Motor neuron (in vitro differentiated cells): ENCODE results near the gene TNNT1. TPM values are rescaled to one million over a fixed set of nuclear protein-coding genes. Genes with fewer than 3 reads are reported as not detected.

Source experiments
- ATAC-seq, 8 experiments: fragments of 200-7000 bp; cut with Tn5 transposase; replicated peaks in 6 of 8; 2 replicates each; pipeline ENCODE4 v1.8.0; 2021; ENCODE audit warnings: mild to moderate bottlenecking in 8 of 8, moderate library complexity in 8 of 8
- H3K27ac ChIP-seq, 2 donors: fragments of 250-450 bp; sonication (Bioruptor Pico); 2 replicates each; pipeline ENCODE4 v1.9.0; 2021; ENCODE audit warnings: antibody characterized with exemption in 2 of 2, mild to moderate bottlenecking in 2 of 2, moderate library complexity in 1 of 2
- H3K4me1 ChIP-seq, 2 donors: fragments of 250-450 bp; sonication (Bioruptor Pico); replicated peaks in 1 of 2; 2 replicates each; pipeline ENCODE4 v1.6.1; 2021; ENCODE audit warnings: antibody characterized with exemption in 2 of 2, mild to moderate bottlenecking in 2 of 2, moderate library complexity in 1 of 2
- H3K4me3 ChIP-seq, 5 donors: fragments of 250-450 bp; sonication (Bioruptor Pico); 2 replicates each; pipeline ENCODE4 v1.9.0; 2021; ENCODE audit warnings: antibody characterized with exemption in 5 of 5, mild to moderate bottlenecking in 5 of 5, moderate library complexity in 4 of 5
- WGBS, 10 experiments: fragments of 450-650 bp; shearing (Covaris generic); methylation state at CpG; one replicate each; pipeline ENCODE4 v1.0.0; 2022; 5-methylcytosine and 5-hydroxymethylcytosine counted together
- in situ Hi-C, 9 experiments: fragments of 400-800 bp; cut with MboI; loops; one replicate each; pipeline ENCODE4 v1.15.0; 2021; ENCODE audit warnings: low sequenced_read_pairs in 9 of 9, low pct_unique_long_range_greater_than_20kb in 2 of 9; ENCODE audit not compliant: unreplicated experiment in 9 of 9
- total RNA-seq, 8 experiments: library from RNA; unstranded; fragments of 300-600 nt; gene quantifications; 2 replicates each; pipeline versions ENCODE4 v1.2.3 to v1.2.4, GENCODE V29; 2022

TNNT1 gene
- total RNA-seq, 8 experiments from 2014 or later, result 1.2 to 36.8 (median 3.9) TPM

DNA sequence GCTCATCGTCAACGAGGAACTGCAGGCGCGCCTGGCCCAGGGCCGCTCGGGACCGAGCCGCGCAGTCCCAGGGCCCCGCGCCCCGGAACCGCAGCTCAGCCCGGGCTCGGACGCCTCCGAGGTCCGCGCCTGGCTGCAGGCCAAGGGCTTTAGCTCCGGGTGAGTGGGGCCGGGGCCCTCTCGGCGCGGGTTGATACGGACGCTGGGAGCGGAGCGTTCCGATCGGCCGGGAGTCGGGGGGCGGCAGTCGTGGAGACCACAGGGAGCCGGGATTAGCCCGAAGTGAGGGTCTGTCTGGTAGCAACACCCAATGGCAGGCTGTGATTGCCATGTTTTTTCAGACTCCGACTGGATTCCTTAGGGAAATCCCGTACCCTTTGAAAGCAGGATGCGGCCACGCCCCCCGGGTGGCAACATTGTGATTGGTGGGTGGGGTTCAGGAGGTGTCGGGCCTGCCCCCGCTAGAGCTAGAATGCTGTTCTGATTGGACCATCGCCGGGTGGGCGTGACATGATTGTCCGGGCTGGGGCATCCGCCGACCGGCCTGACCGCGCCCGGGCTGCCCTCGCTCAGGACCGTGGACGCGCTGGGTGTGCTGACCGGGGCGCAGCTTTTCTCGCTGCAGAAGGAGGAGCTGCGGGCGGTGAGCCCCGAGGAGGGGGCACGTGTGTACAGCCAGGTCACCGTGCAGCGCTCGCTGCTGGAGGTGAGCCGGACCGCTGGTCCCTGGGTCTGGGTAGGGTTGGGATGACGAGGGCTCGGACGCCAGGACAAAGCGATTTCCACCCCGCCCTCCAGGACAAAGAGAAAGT, 62.1 kb downstream of the TNNT1 start:
- Histone ChIP-seq H3K4me1 (peaks cover 16 to 23% of the 10 kb centered on the region in 2 donors), H3K27ac (peak overlapping the region; percentile 63 to 70), H3K4me3 (peak overlapping the region; percentile 42 to 56 (median 43))
- peak; percentile 80 to 91 (median 88) for ATAC-seq
- WGBS, 10 experiments, result 0 to 1% (median 0%) methylated on average over 5 to 31 of the region's 74 CpGs; no CpG with 5 or more reads in 5 of the 10 experiments
- in situ Hi-C loops, result no loop called here

GRCh38 chr19:55085923-55086715, 62.9 kb downstream of the TNNT1 start:
- ATAC-seq, result no peak
- WGBS, 10 experiments, result 20 to 92% (median 39%) methylated on average over 1 to 9 of the region's 35 CpGs; no CpG with 5 or more reads in 5 of the 10 experiments
- Histone ChIP-seq H3K4me3 (peak overlapping the region; percentile 42 to 56 (median 43)), H3K4me1 (peaks cover 16 to 23% of the 10 kb centered on the region in 2 donors), H3K27ac (peak overlapping the region in 1 of 2 donors; percentile 47)
- in situ Hi-C loops, result no loop called here

GRCh38 chr19:55084416-55084815, 64.6 kb downstream of the TNNT1 start:
- peaks cover 16 to 23% of the 10 kb centered on the region in 2 donors for H3K4me1 ChIP-seq
- no peak for ATAC-seq
- in situ Hi-C loops, result no loop called here
- WGBS, 10 experiments, result 60 to 90% (median 75%) methylated on average over 1 to 5 of the region's 10 CpGs; no CpG with 5 or more reads in 3 of the 10 experiments
- H3K27ac ChIP-seq, result no peak overlapping the region
- H3K4me3 ChIP-seq, result no peak overlapping the region

GRCh38 chr19:55083004-55083850, 65.8 kb downstream of the TNNT1 start:
- H3K4me3 ChIP-seq, result peak overlapping the region in 2 of 5 donors; percentile 2 to 51
- no peak for ATAC-seq
- peaks cover 8 to 16% of the 10 kb centered on the region in 2 donors for H3K4me1 ChIP-seq
- 18 to 48% (median 41%) methylated on average over 3 to 8 of the region's 42 CpGs; no CpG with 5 or more reads in 6 of the 10 experiments for WGBS, 10 experiments
- H3K27ac ChIP-seq, result no peak overlapping the region
- in situ Hi-C loops, result no loop called here

Other genes with a start within 250 kb of the TNNT1 start
- under 1 TPM in 1 of 8 experiments, not detected in 7; 0.14 TPM for gene NCR1, start 243.1 kb downstream of the TNNT1 start, total RNA-seq
- under 1 TPM in 4 of 8 experiments, not detected in 4; 0.05 to 0.81 (median 0.21) TPM for gene NLRP7, start 201.7 kb downstream of the TNNT1 start, total RNA-seq
- gene NLRP2, start 182.8 kb downstream of the TNNT1 start, total RNA-seq, result 1 to 10 TPM in 3 of 8 experiments, under 1 TPM in 5; 0.10 to 4.3 (median 0.30) TPM
- gene GP6, start 110.9 kb downstream of the TNNT1 start, total RNA-seq, result under 1 TPM in 7 of 8 experiments, not detected in 1; 0.14 to 1.00 (median 0.57) TPM
- 10 to 100 TPM in 6 of 8 experiments, 1 to 10 TPM in 2; 7.9 to 24.3 (median 14.1) TPM for gene RDH13, start 86.1 kb downstream of the TNNT1 start, total RNA-seq
- 10 to 100 TPM in 3 of 8 experiments, 1 to 10 TPM in 5; 2.2 to 38.1 (median 8.1) TPM for gene EPS8L1, start 73.3 kb downstream of the TNNT1 start, total RNA-seq
- 10 to 100 TPM; 16.6 to 66.3 (median 36.7) TPM for gene PPP1R12C, start 31.6 kb downstream of the TNNT1 start, total RNA-seq
- 1 to 10 TPM in 7 of 8 experiments, not detected in 1; 2.9 to 8.5 (median 3.2) TPM for gene TNNI3, start 8.5 kb upstream of the TNNT1 start, total RNA-seq
- 1 to 10 TPM in 6 of 8 experiments, under 1 TPM in 2; 0.41 to 7.2 (median 1.4) TPM for gene DNAAF3, start 17.4 kb upstream of the TNNT1 start, total RNA-seq
- gene SYT5, start 31.1 kb upstream of the TNNT1 start, total RNA-seq, result 10 to 100 TPM in 4 of 8 experiments, 1 to 10 TPM in 4; 1.1 to 19.3 (median 8.7) TPM
- gene PTPRH, start 60.3 kb upstream of the TNNT1 start, total RNA-seq, result 10 to 100 TPM in 6 of 8 experiments, 1 to 10 TPM in 2; 4.0 to 59.0 (median 18.1) TPM
- 1 to 10 TPM in 7 of 8 experiments, under 1 TPM in 1; 0.81 to 3.1 (median 2.2) TPM for gene TMEM86B, start 79.6 kb upstream of the TNNT1 start, total RNA-seq
- gene PPP6R1, start 109.8 kb upstream of the TNNT1 start, total RNA-seq, result 10 to 100 TPM; 18.3 to 77.0 (median 26.7) TPM
- gene HSPBP1, start 130.9 kb upstream of the TNNT1 start, total RNA-seq, result 10 to 100 TPM; 20.6 to 37.3 (median 24.5) TPM
- gene BRSK1, start 134.8 kb upstream of the TNNT1 start, total RNA-seq, result 100 to 1,000 TPM in 1 of 8 experiments, 10 to 100 TPM in 6, 1 to 10 TPM in 1; 1.4 to 102 (median 77.8) TPM
- gene TMEM150B, start 176.1 kb upstream of the TNNT1 start, total RNA-seq, result under 1 TPM in 3 of 8 experiments, not detected in 5; 0.11 to 0.62 (median 0.33) TPM
- gene KMT5C, start 190.7 kb upstream of the TNNT1 start, total RNA-seq, result 10 to 100 TPM in 6 of 8 experiments, 1 to 10 TPM in 2; 8.4 to 25.1 (median 20.9) TPM
- gene COX6B2, start 205.5 kb upstream of the TNNT1 start, total RNA-seq, result 10 to 100 TPM in 1 of 8 experiments, 1 to 10 TPM in 4, under 1 TPM in 3; 0.55 to 15.3 (median 1.2) TPM
- gene GARIN5B, start 214.1 kb upstream of the TNNT1 start, total RNA-seq, result under 1 TPM in 6 of 8 experiments, not detected in 2; 0.05 to 0.71 (median 0.14) TPM
- 1 to 10 TPM in 2 of 8 experiments, under 1 TPM in 6; 0.10 to 2.4 (median 0.43) TPM for gene IL11, start 221.3 kb upstream of the TNNT1 start, total RNA-seq
- 1 to 10 TPM in 1 of 8 experiments, under 1 TPM in 2, not detected in 5; 0.46 to 8.4 (median 0.58) TPM for gene TMEM190, start 227.6 kb upstream of the TNNT1 start, total RNA-seq
- gene TMEM238, start 235.1 kb upstream of the TNNT1 start, total RNA-seq, result under 1 TPM in 3 of 8 experiments, not detected in 5; 0.23 to 0.40 (median 0.25) TPM
- 1,000 to 10,000 TPM in 2 of 8 experiments, 100 to 1,000 TPM in 6; 362 to 1,444 (median 673) TPM for gene RPL28, start 236.7 kb upstream of the TNNT1 start, total RNA-seq